Measurements from ENCODE around the gene STAT3.
"Not testable (repeated sequence)": the region's sequence is repeated elsewhere in the genome, so short reads cannot be mapped to it uniquely, and the experiment has no call there.

STAT3 gene

DNA sequence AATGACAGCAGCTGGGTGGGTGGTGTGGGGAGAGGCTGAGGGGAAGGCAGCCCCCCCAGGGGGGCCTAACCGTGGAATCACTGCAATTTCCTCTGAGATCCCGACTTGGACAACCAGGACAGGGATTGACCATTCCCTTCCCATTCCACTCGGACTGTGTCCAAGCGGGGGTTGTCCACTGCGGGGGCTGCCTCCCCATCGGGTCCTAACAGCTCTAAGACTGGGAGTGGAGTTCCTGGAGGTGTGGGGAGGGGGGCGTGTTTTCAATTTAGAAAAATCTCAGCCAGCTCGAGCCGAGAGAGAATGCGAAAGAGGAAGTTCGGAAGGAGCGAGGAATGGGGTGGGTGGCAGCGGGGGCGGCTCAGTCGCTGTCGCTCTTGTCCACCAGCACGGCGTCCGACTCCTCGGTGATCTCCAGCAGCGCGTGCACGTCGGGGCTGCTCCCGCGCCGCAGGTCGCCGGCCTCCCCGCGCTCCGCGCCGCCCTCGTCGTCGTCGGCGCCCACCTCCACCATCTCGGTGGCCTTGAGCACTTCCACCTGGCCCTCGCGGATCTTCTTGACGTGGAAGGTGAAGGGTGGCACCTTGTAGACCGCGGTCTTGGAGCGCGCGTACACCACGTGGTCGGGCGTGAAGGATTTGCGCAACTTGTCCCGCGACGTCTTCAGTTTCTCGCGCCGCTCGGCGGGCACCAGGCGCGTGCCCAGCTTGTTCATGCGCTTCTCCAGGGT, 16.2 kb upstream of the STAT3 start:
- no peak for TF ChIP-seq CTCF (IDR thresholded peaks at IDR 0.05; ENCODE audit: borderline replicate concordance, control extremely low read depth, extremely low read depth, insufficient read depth, missing control alignments)
- no peak for DNase-seq (ENCODE audit: low spot score)
- in situ Hi-C loops (cut with MboI; ENCODE audit: low sequenced_read_pairs, unreplicated experiment), result loop anchor here (5.0 to 25.0 kb wide), 2 partner anchors 82 to 217 kb away; partner anchors contain the start of genes GHDC, HCRT and KCNH4

- DNase-seq (ENCODE audit: low spot score), result peak; percentile 82
- peak; percentile 57 for TF ChIP-seq CTCF (IDR thresholded peaks at IDR 0.05; ENCODE audit: borderline replicate concordance, control extremely low read depth, extremely low read depth, insufficient read depth, missing control alignments)
- in situ Hi-C loops (cut with MboI; ENCODE audit: low sequenced_read_pairs, unreplicated experiment), result loop anchor here (25.0 kb wide), 1 partner anchor 216 kb away; the partner anchor contains the start of genes GHDC, HCRT and KCNH4
These were observed 14.9 kb upstream of the STAT3 start for GRCh38 chr17:42403150-42403549.

- in situ Hi-C loops (cut with MboI; ENCODE audit: low sequenced_read_pairs, unreplicated experiment), result loop anchor here (25.0 kb wide), 1 partner anchor 215 kb away; the partner anchor contains the start of genes GHDC, HCRT and KCNH4
- no peak for DNase-seq (ENCODE audit: low spot score)
- TF ChIP-seq CTCF (IDR thresholded peaks at IDR 0.05; ENCODE audit: borderline replicate concordance, control extremely low read depth, extremely low read depth, insufficient read depth, missing control alignments), result no peak
These were observed 13.9 kb upstream of the STAT3 start for GRCh38 chr17:42402117-42402516.

- DNase-seq (ENCODE audit: low spot score), result not testable (repeated sequence)
- in situ Hi-C loops (cut with MboI; ENCODE audit: low sequenced_read_pairs, unreplicated experiment), result loop anchor here (25.0 kb wide), 1 partner anchor 214 kb away; the partner anchor contains the start of genes GHDC, HCRT and KCNH4
These were observed 12.7 kb upstream of the STAT3 start for GRCh38 chr17:42400844-42401375.

DNA sequence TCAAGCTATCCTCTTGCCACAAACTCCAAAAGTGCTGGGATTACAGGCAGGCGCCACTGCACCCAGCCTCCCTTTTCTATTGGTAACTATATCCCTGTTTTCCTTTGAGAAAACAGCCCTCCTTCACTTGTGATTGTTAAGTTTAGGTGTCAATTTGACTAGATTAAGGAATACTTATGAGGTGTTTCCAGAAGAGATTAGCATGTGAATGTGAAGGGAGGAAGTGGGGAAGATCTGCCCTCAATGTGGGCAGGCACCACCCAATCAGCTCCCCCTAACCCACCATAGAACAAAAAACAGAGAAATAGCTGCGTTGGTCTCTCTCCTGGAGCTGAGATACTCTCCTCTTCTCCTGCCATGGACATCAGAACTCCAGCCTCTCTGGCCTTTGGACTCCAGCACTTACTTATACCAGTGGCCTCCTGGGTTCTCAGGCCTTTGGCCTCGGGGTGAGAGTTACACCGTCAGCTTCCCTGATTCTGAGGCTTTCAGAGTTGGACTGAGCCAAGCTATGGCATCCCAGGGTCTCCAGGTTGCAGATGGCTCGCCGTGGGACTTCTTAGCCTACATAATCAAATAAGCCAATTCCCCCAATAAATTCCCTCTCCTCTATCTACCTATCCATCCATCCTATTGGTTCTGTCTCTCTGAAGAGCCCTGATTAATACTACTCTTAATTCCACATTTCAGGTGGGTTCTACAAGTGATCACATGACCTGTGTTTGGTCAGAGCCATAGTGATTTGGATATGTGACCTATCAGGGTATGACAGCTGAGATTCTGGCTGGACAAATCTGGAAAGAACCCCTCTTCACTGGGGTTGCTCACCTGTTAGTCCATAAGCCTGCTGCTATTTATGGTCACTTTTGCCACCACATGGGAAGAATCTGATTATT, 12.0 kb upstream of the STAT3 start:
- TF ChIP-seq CTCF (IDR thresholded peaks at IDR 0.05; ENCODE audit: borderline replicate concordance, control extremely low read depth, extremely low read depth, insufficient read depth, missing control alignments), result no peak
- DNase-seq (ENCODE audit: low spot score), result no peak
- in situ Hi-C loops (cut with MboI; ENCODE audit: low sequenced_read_pairs, unreplicated experiment), result loop anchor here (25.0 kb wide), 1 partner anchor 213 kb away; the partner anchor contains the start of genes GHDC, HCRT and KCNH4

GRCh38 chr17:42399121-42399520, 10.9 kb upstream of the STAT3 start:
- no peak for TF ChIP-seq CTCF (IDR thresholded peaks at IDR 0.05; ENCODE audit: borderline replicate concordance, control extremely low read depth, extremely low read depth, insufficient read depth, missing control alignments)
- in situ Hi-C loops (cut with MboI; ENCODE audit: low sequenced_read_pairs, unreplicated experiment), result no loop called here
- DNase-seq (ENCODE audit: low spot score), result no peak

DNA sequence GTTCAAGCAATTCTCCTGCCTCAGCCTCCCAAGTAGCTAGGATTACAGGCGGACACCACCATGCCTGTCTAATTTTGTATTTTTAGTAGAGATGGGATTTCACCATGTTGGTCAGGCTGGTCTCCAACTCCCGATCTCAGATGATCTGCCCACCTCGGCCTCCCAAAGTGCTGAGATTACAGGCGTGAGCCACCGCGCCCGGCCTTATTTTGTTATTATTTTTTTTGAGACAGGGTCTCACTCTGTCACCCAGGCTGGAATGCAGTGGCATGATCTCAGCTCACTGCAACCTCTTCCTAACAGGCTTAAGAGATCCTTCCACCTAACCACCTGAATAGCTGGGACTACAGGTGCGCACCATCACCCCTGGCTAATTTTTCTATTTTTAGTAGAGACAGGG, 7.4 kb upstream of the STAT3 start:
- in situ Hi-C loops (cut with MboI; ENCODE audit: low sequenced_read_pairs, unreplicated experiment), result not testable (repeated sequence)

More for the DNA sequence above, 7.4 kb upstream of the STAT3 start:
- DNase-seq (ENCODE audit: low spot score), result not testable (repeated sequence)
